ENCODE measurements around the gene ZNF570.

- TF ChIP-seq POLR2AphosphoS5 (IDR thresholded peaks at IDR 0.05): no peak
- no peak for TF ChIP-seq POLR2A (IDR thresholded peaks at IDR 0.05)
- no peak for TF ChIP-seq CTCF (IDR thresholded peaks at IDR 0.05)
Measured at GRCh38 chr19:37466277-37466797, 2.8 kb upstream of the ZNF570 start.
